ENCODE results near the gene LAMB4. TPM values are rescaled to one million over a fixed set of nuclear protein-coding genes. Genes with fewer than 3 reads are reported as not detected.

LAMB4 gene
- total and polyA plus RNA-seq, 4 experiments from 2014 or later: not detected

- Mint-ChIP-seq H3K36me3 (no peaks in the 10 kb centered on the region), H3K27me3 (peaks cover 4 to 10% of the 10 kb centered on the region in 2 donors), H3K9me3 (peaks cover 0 to 2% (median 0%) of the 10 kb centered on the region in 8 donors), H3K4me1 (no peaks in the 10 kb centered on the region), H3K4me3 (no peak overlapping the region), H3K27ac (no peak overlapping the region)
- no peaks in the 10 kb centered on the region for H3K4me1 ChIP-seq (ENCODE audit: insufficient read depth, low read length)
- no peak for DNase-seq
- ChIA-PET POLR2A (ENCODE audit: partially characterized antibody) (no interaction called here), CTCF (ENCODE audit: partially characterized antibody) (interaction anchor here (3.4 kb wide), 1 partner anchor 996 kb away, joined by 14 read pairs; no protein-coding TSS in a partner anchor)
- H3K27ac ChIP-seq (ENCODE audit: low read depth, low read length): no peak overlapping the region
- no peak overlapping the region for H3K4me3 ChIP-seq (ENCODE audit: low read length in 2 of 2)
- intact Hi-C loops (cut with micrococcal nuclease): loop anchor here (10.0 kb wide), 1 partner anchor 219 kb away; no protein-coding TSS in a partner anchor
- H3K27me3 ChIP-seq (ENCODE audit: insufficient read depth, low read length): no peaks in the 10 kb centered on the region
- H3K9me3 ChIP-seq (ENCODE audit: control insufficient read depth in 1 of 2, low read length in 2 of 2): no peaks in the 10 kb centered on the region
- no peaks in the 10 kb centered on the region for H3K36me3 ChIP-seq (ENCODE audit: insufficient read depth, low read length)
These were observed 13.7 kb upstream of the LAMB4 start for GRCh38 chr7:108143658-108144420.

GRCh38 chr7:108142675-108143259 is 12.6 kb upstream of the LAMB4 start:
- no peaks in the 10 kb centered on the region for H3K9me3 ChIP-seq (ENCODE audit: control insufficient read depth in 1 of 2, low read length in 2 of 2)
- H3K36me3 ChIP-seq (ENCODE audit: insufficient read depth, low read length): no peaks in the 10 kb centered on the region
- DNase-seq: no peak
- H3K27me3 ChIP-seq (ENCODE audit: insufficient read depth, low read length): no peaks in the 10 kb centered on the region
- H3K4me1 ChIP-seq (ENCODE audit: insufficient read depth, low read length): no peaks in the 10 kb centered on the region
- intact Hi-C loops (cut with micrococcal nuclease): loop anchor here (10.0 kb wide), 1 partner anchor 218 kb away; no protein-coding TSS in a partner anchor
- no peaks in the 10 kb centered on the region for H3K36me3 Mint-ChIP-seq
- ChIA-PET POLR2A (ENCODE audit: partially characterized antibody) (no interaction called here), CTCF (ENCODE audit: partially characterized antibody) (no interaction called here)
- H3K27me3 Mint-ChIP-seq: peaks cover 4 to 10% of the 10 kb centered on the region in 2 donors
- H3K4me3 Mint-ChIP-seq: no peak overlapping the region
- H3K4me3 ChIP-seq (ENCODE audit: low read length in 2 of 2): no peak overlapping the region
- peak overlapping the region in 1 of 7 donors; percentile 32 for H3K27ac Mint-ChIP-seq
- H3K9me3 Mint-ChIP-seq: peaks cover 0 to 2% (median 0%) of the 10 kb centered on the region in 8 donors
- no peak overlapping the region for H3K27ac ChIP-seq (ENCODE audit: low read depth, low read length)
- no peaks in the 10 kb centered on the region for H3K4me1 Mint-ChIP-seq

GRCh38 chr7:108142180-108142579 is 12.0 kb upstream of the LAMB4 start:
- no peak for DNase-seq
- Histone ChIP-seq H3K27me3 (ENCODE audit: insufficient read depth, low read length) (no peaks in the 10 kb centered on the region), H3K36me3 (ENCODE audit: insufficient read depth, low read length) (no peaks in the 10 kb centered on the region), H3K4me1 (ENCODE audit: insufficient read depth, low read length) (no peaks in the 10 kb centered on the region), H3K4me3 (ENCODE audit: low read length in 2 of 2) (no peak overlapping the region), H3K9me3 (ENCODE audit: control insufficient read depth in 1 of 2, low read length in 2 of 2) (no peaks in the 10 kb centered on the region), H3K27ac (ENCODE audit: low read depth, low read length) (no peak overlapping the region)
- Mint-ChIP-seq H3K4me1 (no peaks in the 10 kb centered on the region), H3K36me3 (no peaks in the 10 kb centered on the region), H3K9me3 (peaks cover 0 to 2% (median 0%) of the 10 kb centered on the region in 8 donors), H3K4me3 (no peak overlapping the region), H3K27me3 (peaks cover 4 to 10% of the 10 kb centered on the region in 2 donors), H3K27ac (no peak overlapping the region)
- POLR2A ChIA-PET (ENCODE audit: partially characterized antibody): no interaction called here
- intact Hi-C loops (cut with micrococcal nuclease): loop anchor here (10.0 kb wide), 1 partner anchor 217 kb away; no protein-coding TSS in a partner anchor
- CTCF ChIA-PET (ENCODE audit: partially characterized antibody): no interaction called here

GRCh38 chr7:108140671-108141070 is 10.5 kb upstream of the LAMB4 start:
- peaks cover 6% of the 10 kb centered on the region for H3K4me1 ChIP-seq (ENCODE audit: insufficient read depth, low read length)
- H3K4me3 ChIP-seq (ENCODE audit: low read length in 2 of 2): no peak overlapping the region
- no peaks in the 10 kb centered on the region for H3K27me3 ChIP-seq (ENCODE audit: insufficient read depth, low read length)
- no peak for DNase-seq
- Mint-ChIP-seq H3K36me3 (no peaks in the 10 kb centered on the region), H3K4me1 (peaks cover 6 to 8% (median 6%) of the 10 kb centered on the region in 4 donors), H3K27me3 (peaks cover 0 to 10% of the 10 kb centered on the region in 2 donors), H3K27ac (no peak overlapping the region), H3K4me3 (no peak overlapping the region), H3K9me3 (peaks cover 0 to 2% (median 0%) of the 10 kb centered on the region in 8 donors)
- H3K36me3 ChIP-seq (ENCODE audit: insufficient read depth, low read length): no peaks in the 10 kb centered on the region
- intact Hi-C loops (cut with micrococcal nuclease): loop anchor here (10.0 kb wide), 1 partner anchor 216 kb away; no protein-coding TSS in a partner anchor
- ChIA-PET CTCF (ENCODE audit: partially characterized antibody) (no interaction called here), POLR2A (ENCODE audit: partially characterized antibody) (no interaction called here)
- no peaks in the 10 kb centered on the region for H3K9me3 ChIP-seq (ENCODE audit: control insufficient read depth in 1 of 2, low read length in 2 of 2)
- H3K27ac ChIP-seq (ENCODE audit: low read depth, low read length): no peak overlapping the region

- Mint-ChIP-seq H3K36me3 (no peaks in the 10 kb centered on the region), H3K4me1 (peaks cover 11 to 17% (median 13%) of the 10 kb centered on the region in 4 donors), H3K27me3 (peaks cover 0 to 10% of the 10 kb centered on the region in 2 donors), H3K9me3 (peaks cover 0 to 2% (median 0%) of the 10 kb centered on the region in 8 donors), H3K4me3 (no peak overlapping the region), H3K27ac (no peak overlapping the region)
- Histone ChIP-seq H3K27ac (ENCODE audit: low read depth, low read length) (no peak overlapping the region), H3K27me3 (ENCODE audit: insufficient read depth, low read length) (no peaks in the 10 kb centered on the region), H3K4me1 (ENCODE audit: insufficient read depth, low read length) (peaks cover 13% of the 10 kb centered on the region), H3K36me3 (ENCODE audit: insufficient read depth, low read length) (no peaks in the 10 kb centered on the region), H3K4me3 (ENCODE audit: low read length in 2 of 2) (no peak overlapping the region), H3K9me3 (ENCODE audit: control insufficient read depth in 1 of 2, low read length in 2 of 2) (no peaks in the 10 kb centered on the region)
- intact Hi-C loops (cut with micrococcal nuclease): no loop called here
- ChIA-PET POLR2A (ENCODE audit: partially characterized antibody) (no interaction called here), CTCF (ENCODE audit: partially characterized antibody) (interaction anchor here (0.8 to 1.1 kb wide), 2 partner anchors 11 to 45 kb away, joined by 3 read pairs; no protein-coding TSS in a partner anchor)
- no peak for DNase-seq
These were observed 8.8 kb upstream of the LAMB4 start for GRCh38 chr7:108138911-108139310.

GRCh38 chr7:108137993-108138392 is 7.8 kb upstream of the LAMB4 start:
- no peaks in the 10 kb centered on the region for H3K36me3 Mint-ChIP-seq
- Histone ChIP-seq H3K4me1 (ENCODE audit: insufficient read depth, low read length) (peaks cover 13% of the 10 kb centered on the region), H3K4me3 (ENCODE audit: low read length in 2 of 2) (no peak overlapping the region), H3K27me3 (ENCODE audit: insufficient read depth, low read length) (no peaks in the 10 kb centered on the region), H3K36me3 (ENCODE audit: insufficient read depth, low read length) (no peaks in the 10 kb centered on the region), H3K27ac (ENCODE audit: low read depth, low read length) (no peak overlapping the region), H3K9me3 (ENCODE audit: control insufficient read depth in 1 of 2, low read length in 2 of 2) (no peaks in the 10 kb centered on the region)
- H3K4me1 Mint-ChIP-seq: peaks cover 11 to 17% (median 13%) of the 10 kb centered on the region in 4 donors
- H3K27me3 Mint-ChIP-seq: peaks cover 0 to 8% of the 10 kb centered on the region in 2 donors
- intact Hi-C loops (cut with micrococcal nuclease): no loop called here
- peaks cover 0 to 2% (median 0%) of the 10 kb centered on the region in 8 donors for H3K9me3 Mint-ChIP-seq
- DNase-seq: no peak
- ChIA-PET CTCF (ENCODE audit: partially characterized antibody) (no interaction called here), POLR2A (ENCODE audit: partially characterized antibody) (no interaction called here)
- no peak overlapping the region for H3K4me3 Mint-ChIP-seq
- no peak overlapping the region for H3K27ac Mint-ChIP-seq

- Mint-ChIP-seq H3K27me3 (peaks cover 0 to 6% of the 10 kb centered on the region in 2 donors), H3K4me3 (no peak overlapping the region), H3K9me3 (peaks cover 0 to 2% (median 0%) of the 10 kb centered on the region in 8 donors), H3K27ac (no peak overlapping the region), H3K36me3 (no peaks in the 10 kb centered on the region), H3K4me1 (peaks cover 11 to 17% (median 13%) of the 10 kb centered on the region in 4 donors)
- Histone ChIP-seq H3K27ac (ENCODE audit: low read depth, low read length) (no peak overlapping the region), H3K27me3 (ENCODE audit: insufficient read depth, low read length) (no peaks in the 10 kb centered on the region), H3K36me3 (ENCODE audit: insufficient read depth, low read length) (no peaks in the 10 kb centered on the region), H3K4me3 (ENCODE audit: low read length in 2 of 2) (no peak overlapping the region), H3K9me3 (ENCODE audit: control insufficient read depth in 1 of 2, low read length in 2 of 2) (no peaks in the 10 kb centered on the region), H3K4me1 (ENCODE audit: insufficient read depth, low read length) (peaks cover 13% of the 10 kb centered on the region)
- POLR2A ChIA-PET (ENCODE audit: partially characterized antibody): no interaction called here
- no peak for DNase-seq
- CTCF ChIA-PET (ENCODE audit: partially characterized antibody): interaction anchor here (0.7 kb wide), 1 partner anchor 50 kb away, joined by 4 read pairs; no protein-coding TSS in a partner anchor
- intact Hi-C loops (cut with micrococcal nuclease): no loop called here
These were observed 6.9 kb upstream of the LAMB4 start for GRCh38 chr7:108137040-108137439.

All from CD4-positive, alpha-beta memory T cell (primary cell).